Measurements from ENCODE around the gene CHST15. TPM values are rescaled to one million over a fixed set of nuclear protein-coding genes. Genes with fewer than 3 reads are reported as not detected.

Gene CHST15
- total RNA-seq, 6 donors from 2014 or later = 16.1 to 54.5 (median 27.3) TPM

- Histone ChIP-seq H3K4me3 (peak overlapping the region in 3 of 4 donors; percentile 12 to 21 (median 16)), H3K27me3 (peaks cover 0 to 33% (median 14%) of the 10 kb centered on the region in 4 donors)
Observed at GRCh38 chr10:123995461-123996131, 97.8 kb downstream of the CHST15 start.

GRCh38 chr10:123995082-123995460, 98.3 kb downstream of the CHST15 start:
- peak overlapping the region in 3 of 4 donors; percentile 12 to 21 (median 16) for H3K4me3 ChIP-seq
- H3K9me3 ChIP-seq = no peaks in the 10 kb centered on the region
- peaks cover 0 to 37% (median 16%) of the 10 kb centered on the region in 4 donors for H3K27me3 ChIP-seq
- TF ChIP-seq CTCF (IDR thresholded peaks at IDR 0.05) (no peak), POLR2AphosphoS5 (IDR thresholded peaks at IDR 0.05) (no peak), EP300 (IDR thresholded peaks at IDR 0.05) (no peak), POLR2A (IDR thresholded peaks at IDR 0.05) (no peak)
- WGBS, 2 donors = 19 to 28% methylated on average over 11 of the region's 11 CpGs
- no peaks in the 10 kb centered on the region for H3K36me3 ChIP-seq
- DNase-seq (no peak), ATAC-seq (ENCODE audit: low FRiP score in 2 of 2) (peak in 1 of 2 donors; percentile 3)
- H3K27ac ChIP-seq = peak overlapping the region in 2 of 4 donors; percentile 68 to 79
- H3K4me1 ChIP-seq = peaks cover 21 to 35% (median 31%) of the 10 kb centered on the region in 4 donors

More at GRCh38 chr10:123995461-123996131, 97.8 kb downstream of the CHST15 start:
- Histone ChIP-seq H3K36me3 (no peaks in the 10 kb centered on the region), H3K27ac (peak overlapping the region in 3 of 4 donors; percentile 40 to 79 (median 68)), H3K9me3 (no peaks in the 10 kb centered on the region), H3K4me1 (peaks cover 21 to 35% (median 31%) of the 10 kb centered on the region in 4 donors)
- TF ChIP-seq POLR2A (IDR thresholded peaks at IDR 0.05) = no peak
- no peak for TF ChIP-seq EP300 (IDR thresholded peaks at IDR 0.05)
- peak in 1 of 2 donors; percentile 11 for TF ChIP-seq POLR2AphosphoS5 (IDR thresholded peaks at IDR 0.05)
- peak in 5 of 6 experiments; percentile 41 to 69 (median 53) for TF ChIP-seq CTCF (IDR thresholded peaks at IDR 0.05)
- DNase-seq (peak; percentile 83 to 86), ATAC-seq (ENCODE audit: low FRiP score in 2 of 2) (peak; percentile 72 to 76)
- WGBS, 2 donors = 12 to 24% methylated on average over 6 to 24 of the region's 27 CpGs

GRCh38 chr10:123994417-123995081, 98.8 kb downstream of the CHST15 start:
- Histone ChIP-seq H3K4me1 (peaks cover 21 to 35% (median 31%) of the 10 kb centered on the region in 4 donors), H3K4me3 (peak overlapping the region in 2 of 4 donors; percentile 16 to 21), H3K27ac (peak overlapping the region in 1 of 4 donors; percentile 79), H3K27me3 (peaks cover 0 to 39% (median 17%) of the 10 kb centered on the region in 4 donors), H3K36me3 (no peaks in the 10 kb centered on the region), H3K9me3 (no peaks in the 10 kb centered on the region)
- TF ChIP-seq POLR2AphosphoS5 (IDR thresholded peaks at IDR 0.05) (peak in 1 of 2 donors; percentile 34), EP300 (IDR thresholded peaks at IDR 0.05) (no peak), POLR2A (IDR thresholded peaks at IDR 0.05) (no peak), CTCF (IDR thresholded peaks at IDR 0.05) (peak; percentile 99 to 100 (median 99))
- DNase-seq = peak; percentile 89 to 97
- WGBS, 2 donors = 3 to 8% methylated on average over 18 to 27 of the region's 30 CpGs
- peak; percentile 90 to 93 for ATAC-seq (ENCODE audit: low FRiP score in 2 of 2)

- DNase-seq = no peak
- H3K4me3 ChIP-seq = no peak overlapping the region
- WGBS, 2 donors = 67 to 68% methylated on average over 17 of the region's 17 CpGs
- no peak overlapping the region for H3K27ac ChIP-seq
- peaks cover 0 to 39% (median 17%) of the 10 kb centered on the region in 4 donors for H3K27me3 ChIP-seq
- H3K36me3 ChIP-seq = no peaks in the 10 kb centered on the region
- TF ChIP-seq EP300 (IDR thresholded peaks at IDR 0.05) (no peak), POLR2AphosphoS5 (IDR thresholded peaks at IDR 0.05) (no peak), POLR2A (IDR thresholded peaks at IDR 0.05) (no peak), CTCF (IDR thresholded peaks at IDR 0.05) (no peak)
- peaks cover 21 to 35% (median 31%) of the 10 kb centered on the region in 4 donors for H3K4me1 ChIP-seq
- no peaks in the 10 kb centered on the region for H3K9me3 ChIP-seq
- no peak for ATAC-seq (ENCODE audit: low FRiP score in 2 of 2)
Observed at GRCh38 chr10:123993534-123994416, 99.6 kb downstream of the CHST15 start.
